Fibroblast of skin of left quadriceps (primary cell): Measurements from ENCODE around the gene PI4K2A.
"Not testable (repeated sequence)": the region's sequence is repeated elsewhere in the genome, so short reads cannot be mapped to it uniquely, and the experiment has no call there.

Experiments used
- DNase-seq, 2 experiments: peaks; one replicate each; pipeline ENCODE4 v3.0.0-alpha.2; 2013; ENCODE audit warnings: low read depth in 2 of 2

Gene PI4K2A

GRCh38 chr10:97673736-97674525 is 33.5 kb downstream of the PI4K2A start:
- peak; percentile 54 for DNase-seq

GRCh38 chr10:97675222-97675621 is 34.8 kb downstream of the PI4K2A start:
- DNase-seq, result no peak

DNA sequence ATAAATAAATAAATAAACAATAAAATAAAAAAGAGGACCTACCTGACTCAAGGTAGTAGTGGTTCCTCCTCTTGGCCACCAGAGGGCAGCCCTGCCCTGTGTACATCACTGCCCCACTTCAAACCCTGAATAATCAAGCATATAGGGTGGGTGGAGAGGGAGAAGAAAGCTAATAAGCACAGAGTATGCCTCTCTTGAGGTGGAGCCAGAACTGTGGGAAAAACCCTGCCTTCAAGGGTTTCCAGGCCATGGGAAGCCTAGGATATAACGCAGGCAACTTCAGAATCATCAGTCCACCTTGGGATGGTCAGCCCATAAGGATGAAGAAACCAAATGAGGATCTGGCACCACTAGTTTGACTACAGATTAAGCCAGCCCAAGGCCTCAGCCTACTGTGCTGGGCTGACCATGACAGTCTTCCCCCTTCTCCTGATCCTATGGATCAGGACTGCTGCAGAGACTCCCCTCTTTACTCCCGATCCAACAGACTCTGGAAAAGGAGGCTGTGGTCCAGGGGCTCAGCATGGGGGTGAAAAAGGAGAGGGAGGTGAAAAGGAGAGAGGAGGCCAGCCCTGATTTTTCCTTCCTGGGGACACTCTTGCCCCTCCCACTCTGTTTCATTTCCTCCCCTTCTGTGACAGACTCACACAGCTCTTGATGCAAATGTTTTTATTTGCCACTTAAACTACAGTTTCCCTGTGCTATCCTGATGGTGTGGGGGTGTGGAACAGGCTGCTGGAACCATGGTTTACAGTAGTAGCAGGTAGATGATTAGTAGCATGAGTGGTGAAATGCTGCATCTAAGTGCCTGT is 36.5 kb downstream of the PI4K2A start:
- DNase-seq, result no peak

- DNase-seq, result no peak
These were observed 39.1 kb downstream of the PI4K2A start for GRCh38 chr10:97679594-97679993.

- DNase-seq, result no peak
These were observed 41.6 kb downstream of the PI4K2A start for GRCh38 chr10:97682042-97682441.

GRCh38 chr10:97683556-97684367 is 43.3 kb downstream of the PI4K2A start:
- no peak for DNase-seq

DNA sequence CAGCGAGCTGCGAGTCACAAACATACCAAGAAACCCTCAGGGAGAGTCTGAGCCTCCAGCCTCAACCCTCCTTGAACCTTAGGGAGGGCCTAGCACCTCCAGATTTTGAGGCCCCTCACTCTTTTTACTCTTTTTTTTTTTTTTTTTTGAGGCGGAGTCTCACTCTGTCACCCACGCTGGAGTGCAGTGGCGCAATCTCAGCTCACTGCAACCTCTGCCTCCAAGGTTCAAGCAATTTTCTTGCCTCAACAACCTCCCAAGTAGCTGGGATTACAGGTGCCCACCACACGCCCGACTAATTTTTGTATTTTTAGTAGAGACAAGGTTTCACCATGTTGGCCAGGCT is 43.9 kb downstream of the PI4K2A start:
- DNase-seq, result not testable (repeated sequence)

GRCh38 chr10:97684866-97685394 is 44.5 kb downstream of the PI4K2A start:
- no peak for DNase-seq

- no peak for DNase-seq
These were observed 45.0 kb downstream of the PI4K2A start for GRCh38 chr10:97685395-97685958.

GRCh38 chr10:97686301-97686961 is 46.0 kb downstream of the PI4K2A start:
- DNase-seq, result no peak

- peak; percentile 93 to 94 for DNase-seq
These were observed 46.7 kb downstream of the PI4K2A start, which contains the start of gene AVPI1 for GRCh38 chr10:97686962-97687784. TSS of gene AVPI1 (minus strand) at chr10:97687241. CDS start at chr10:97679905, 7,336 bp downstream.

DNA sequence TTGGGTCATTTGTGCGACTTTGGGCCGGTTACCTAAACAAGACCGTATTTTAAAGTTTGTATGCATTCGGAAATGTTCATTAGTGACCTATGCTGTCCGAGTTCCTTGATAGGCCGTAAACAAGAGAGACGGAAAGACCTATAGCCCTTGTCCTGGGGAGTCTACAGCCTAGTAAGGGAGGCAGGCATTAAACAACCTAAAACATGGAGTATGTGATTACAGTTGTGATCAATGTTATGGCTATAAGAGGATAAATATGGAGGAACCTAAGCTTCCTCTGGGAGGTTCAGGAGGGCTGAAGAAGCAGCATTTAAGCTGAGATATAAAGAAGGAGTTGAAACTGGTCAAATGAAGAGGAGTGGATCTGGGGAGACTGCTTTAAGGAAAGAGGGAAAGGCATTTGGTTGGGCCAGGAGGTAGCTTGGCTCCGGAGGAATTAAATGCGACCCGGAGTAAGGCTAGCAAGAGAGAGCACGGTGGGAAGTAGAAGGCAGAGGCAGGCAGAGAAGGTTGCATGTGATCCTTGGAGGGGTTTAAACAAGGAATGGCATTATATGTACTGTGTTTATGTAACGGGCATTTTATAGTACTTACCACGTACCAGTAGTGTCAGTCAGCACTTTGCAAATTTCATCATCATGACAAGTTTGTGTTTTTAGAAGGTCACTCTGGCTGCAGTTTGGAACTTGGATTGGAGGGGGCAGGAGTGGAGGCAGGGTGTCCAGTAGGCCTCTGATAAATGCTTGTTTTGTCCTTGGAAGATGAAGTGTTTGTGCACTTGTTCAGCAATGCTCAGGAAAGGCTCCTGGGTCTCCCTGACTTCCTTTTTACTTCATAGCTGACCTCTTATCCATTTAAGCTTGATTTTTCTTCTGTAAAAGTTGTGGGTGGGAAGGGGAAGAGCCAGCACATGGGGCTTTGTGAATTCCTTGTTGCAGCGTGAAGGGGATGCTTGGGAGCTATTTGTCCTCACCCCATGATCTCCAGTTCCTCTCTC is 47.6 kb downstream of the PI4K2A start:
- DNase-seq, result no peak

GRCh38 chr10:97689559-97690020 is 49.1 kb downstream of the PI4K2A start:
- peak; percentile 79 to 80 for DNase-seq

DNA sequence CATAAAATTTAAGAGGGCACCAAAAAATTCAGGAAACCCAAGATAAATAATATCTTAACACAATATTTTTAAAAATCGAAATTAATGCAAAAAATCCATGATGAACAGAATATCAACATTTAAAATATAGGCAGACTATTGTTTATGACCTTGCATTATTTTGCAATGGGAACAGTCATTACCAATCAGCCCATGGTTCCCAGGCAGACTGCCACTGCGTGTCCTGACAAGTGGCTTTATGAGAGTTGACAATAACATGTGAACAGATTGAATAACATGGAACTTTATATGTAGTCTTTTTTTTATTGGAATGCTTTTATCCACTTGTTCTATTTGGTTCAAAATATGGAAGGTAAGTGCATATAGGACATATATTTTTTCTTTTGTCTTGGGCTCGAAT is 49.7 kb downstream of the PI4K2A start:
- no peak for DNase-seq

GRCh38 chr10:97698072-97698655 is 57.7 kb downstream of the PI4K2A start:
- not testable (repeated sequence) for DNase-seq

DNA sequence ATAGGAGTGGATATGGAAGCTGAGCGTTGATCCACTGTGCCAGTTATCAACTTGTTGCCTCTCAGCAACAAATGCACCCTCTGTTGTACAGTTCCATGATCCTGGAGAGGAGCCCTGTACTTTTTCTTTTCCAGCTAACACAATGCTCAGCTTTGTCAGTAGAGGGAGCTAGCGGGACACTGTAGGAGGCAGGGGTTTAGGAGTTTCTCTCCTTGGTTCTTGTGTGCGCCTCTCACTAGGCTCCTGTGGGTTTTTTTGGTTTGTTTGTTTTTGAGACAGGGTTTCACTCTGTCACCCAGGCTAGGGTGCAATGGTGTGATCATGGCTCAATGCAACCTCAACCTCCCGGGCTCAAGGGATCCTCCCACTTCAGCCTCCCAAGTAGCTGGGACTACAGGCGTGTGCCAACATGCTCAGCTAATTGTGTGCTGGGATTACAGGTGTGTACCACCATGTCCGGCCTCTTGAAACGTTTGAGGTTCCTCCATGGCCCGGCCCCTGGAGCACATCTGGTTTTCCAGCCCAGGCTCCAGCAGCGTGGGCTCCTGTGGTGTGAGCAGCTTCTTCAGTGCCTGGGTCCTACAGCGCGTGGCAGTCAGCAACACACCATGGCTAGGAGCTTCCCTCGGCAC is 61.1 kb downstream of the PI4K2A start:
- DNase-seq, result peak in 1 of 2 experiments; percentile 58

GRCh38 chr10:97703398-97704067 is 63.1 kb downstream of the PI4K2A start:
- DNase-seq, result no peak
